GM23248 (cell line): ENCODE results near the gene S100A12. TPM values are rescaled to one million over a fixed set of nuclear protein-coding genes. Genes with fewer than 3 reads are reported as not detected.
A peak's percentile ranks its signal among the peaks of the same experiment; 100 is the strongest.
"Not testable (repeated sequence)": the region's sequence is repeated elsewhere in the genome, so short reads cannot be mapped to it uniquely, and the experiment has no call there.

ENCODE experiments used
- DNase-seq: peaks from one replicate; pipeline ENCODE4 v3.0.0-alpha.2; 2015
- H2AFZ ChIP-seq: fragments of 200-600 bp; sonication (generic); 2 replicates; pipeline ENCODE4 v1.6.1; 2016; ENCODE audit warnings: antibody characterized with exemption
- H3F3A ChIP-seq: fragments of 200-600 bp; sonication (generic); 2 replicates; pipeline ENCODE4 v1.6.1; 2016; ENCODE audit warnings: mild to moderate bottlenecking, antibody characterized with exemption, mixed run types; ENCODE audit not compliant: insufficient read depth
- H3K27ac ChIP-seq: fragments of 200-600 bp; sonication (generic); 2 replicates; pipeline ENCODE4 v1.5.1; 2016; ENCODE audit warnings: mild to moderate bottlenecking
- H3K27me3 ChIP-seq: fragments of 200-600 bp; sonication (generic); replicated peaks from 2 replicates; pipeline ENCODE4 v1.6.1; 2016; ENCODE audit warnings: mild to moderate bottlenecking; ENCODE audit not compliant: insufficient read depth
- H3K36me3 ChIP-seq: fragments of 200-600 bp; sonication (generic); 2 replicates; pipeline ENCODE4 v1.6.1; 2016; ENCODE audit warnings: low read depth, mild to moderate bottlenecking
- H3K4me1 ChIP-seq: fragments of 200-600 bp; sonication (generic); 2 replicates; pipeline ENCODE4 v1.6.1; 2016; ENCODE audit warnings: mild to moderate bottlenecking; ENCODE audit not compliant: insufficient read depth
- H3K4me2 ChIP-seq: fragments of 200-600 bp; sonication (generic); one replicate; pipeline ENCODE4 v1.6.1; 2016; ENCODE audit warnings: mild to moderate bottlenecking; ENCODE audit not compliant: unreplicated experiment
- H3K4me3 ChIP-seq: fragments of 200-600 bp; sonication (generic); 2 replicates; pipeline ENCODE4 v1.5.1; 2016; ENCODE audit warnings: mild to moderate bottlenecking
- H3K79me2 ChIP-seq: fragments of 200-600 bp; sonication (generic); 2 replicates; pipeline ENCODE4 v1.6.1; 2016; ENCODE audit warnings: mild to moderate bottlenecking; ENCODE audit not compliant: insufficient read depth
- H3K9ac ChIP-seq: fragments of 200-600 bp; sonication (generic); 2 replicates; pipeline ENCODE4 v1.6.1; 2016; ENCODE audit warnings: mild to moderate bottlenecking
- H3K9me2 ChIP-seq: fragments of 200-600 bp; sonication (generic); 2 replicates; pipeline ENCODE4 v1.6.1; 2016; ENCODE audit warnings: mixed run types, mild to moderate bottlenecking, moderate library complexity; ENCODE audit not compliant: insufficient read depth
- H3K9me3 ChIP-seq: fragments of 200-600 bp; sonication (generic); one replicate; pipeline ENCODE4 v1.6.1; 2017; ENCODE audit warnings: low read depth
- H4K20me1 ChIP-seq: fragments of 200-600 bp; sonication (generic); 2 replicates; pipeline ENCODE4 v1.6.0; 2016; ENCODE audit not compliant: insufficient read depth
- EZH2 ChIP-seq: fragments of 200-600 bp; sonication (generic); IDR thresholded peaks from 2 replicates; pipeline ENCODE4 v1.6.1; 2018; ENCODE audit warnings: antibody characterized with exemption, mild to moderate bottlenecking; ENCODE audit not compliant: insufficient read depth, poor library complexity, severe bottlenecking
- EZH2phosphoT487 ChIP-seq: fragments of 200-600 bp; sonication (generic); IDR thresholded peaks from 2 replicates; pipeline ENCODE4 v1.6.1; 2018; ENCODE audit warnings: antibody characterized with exemption, moderate library complexity, mild to moderate bottlenecking, low read depth; ENCODE audit not compliant: insufficient read depth
- WGBS, 2 experiments: methylation state at CpG; one replicate each; pipeline ENCODE4 v1.1.6; 2015 to 2017; ENCODE audit warnings: low lambda C conversion rate in 2 of 2, low coverage in 1 of 2; ENCODE audit errors: missing lambda C conversion rate in 2 of 2; 5-methylcytosine and 5-hydroxymethylcytosine counted together
- in situ Hi-C: fragments of 300-500 bp; cut with MboI; formaldehyde crosslinking; loops from 2 replicates; pipeline ENCODE4 v1.15.0; 2020
- polyA plus RNA-seq: library from polyadenylated mRNA; unstranded; fragments of >200 nt; fragmentation: Nextera tagmentation; extraction: Ambion mirVana; gene quantifications from 2 replicates; pipeline ENCODE4 v1.2.1, GENCODE V29; 2016
- total RNA-seq: library from RNA; depleted of rRNA; stranded (reverse); fragments of >200 nt; shearing (Covaris generic); gene quantifications from 2 replicates; pipeline ENCODE4 v1.2.3, GENCODE V29; 2014; rRNA removed

Gene S100A12
- total RNA-seq, result not detected in 2 replicates
- not detected in 2 replicates for polyA plus RNA-seq

DNA sequence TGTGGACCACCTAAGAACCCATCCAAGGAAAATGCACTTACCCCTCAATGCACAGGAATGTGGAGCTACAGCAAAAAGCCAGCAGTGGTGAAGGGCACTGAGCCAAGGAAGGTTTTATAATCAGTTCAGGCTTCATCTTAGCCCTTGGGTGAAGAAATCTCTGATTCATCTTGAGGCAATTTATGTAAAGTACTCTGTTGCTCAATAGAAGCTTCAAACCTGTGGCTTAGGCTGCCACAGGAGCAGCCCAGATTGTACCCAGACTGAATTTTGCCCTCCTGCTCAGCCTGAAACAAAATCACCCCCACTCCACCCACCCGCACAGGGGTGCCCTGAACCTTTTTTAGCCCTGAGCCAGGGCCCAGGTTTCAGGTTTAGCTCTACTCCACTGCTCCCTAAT is at the start of gene S100A12:
Gene S100A12, minus strand, starts transcription at position 111 of the 400 bp plus-strand sequence. CDS start 1,029 bp downstream, outside the sequence.
- H3F3A ChIP-seq, result peaks cover 7% of the 10 kb centered on the region; the same call in 1 of the 2 replicates
- peak; percentile 92 for DNase-seq
- in situ Hi-C loops, result no loop called here
- 23 to 29% methylated on average over 1 of the region's 1 CpG for WGBS, 2 experiments
- H3K4me3 ChIP-seq, result no peak within 1 kb of the TSS
- no peaks in the 10 kb centered on the region for H4K20me1 ChIP-seq
- no peak within 1 kb of the TSS for H3K9ac ChIP-seq
- no peak within 1 kb of the TSS for H2AFZ ChIP-seq
- H3K4me1 ChIP-seq, result peaks cover 11% of the 10 kb centered on the region
- H3K27ac ChIP-seq, result no peak within 1 kb of the TSS
- no peak for TF ChIP-seq EZH2phosphoT487
- TF ChIP-seq EZH2, result no peak
- H3K27me3 ChIP-seq, result peaks cover 23% of the 10 kb centered on the region
- no peaks in the 10 kb centered on the region for H3K9me3 ChIP-seq
- H3K79me2 ChIP-seq, result no peaks in the 10 kb centered on the region
- H3K9me2 ChIP-seq, result no peaks in the 10 kb centered on the region
- no peak within 1 kb of the TSS for H3K4me2 ChIP-seq
- H3K36me3 ChIP-seq, result no peaks in the 10 kb centered on the region

DNA sequence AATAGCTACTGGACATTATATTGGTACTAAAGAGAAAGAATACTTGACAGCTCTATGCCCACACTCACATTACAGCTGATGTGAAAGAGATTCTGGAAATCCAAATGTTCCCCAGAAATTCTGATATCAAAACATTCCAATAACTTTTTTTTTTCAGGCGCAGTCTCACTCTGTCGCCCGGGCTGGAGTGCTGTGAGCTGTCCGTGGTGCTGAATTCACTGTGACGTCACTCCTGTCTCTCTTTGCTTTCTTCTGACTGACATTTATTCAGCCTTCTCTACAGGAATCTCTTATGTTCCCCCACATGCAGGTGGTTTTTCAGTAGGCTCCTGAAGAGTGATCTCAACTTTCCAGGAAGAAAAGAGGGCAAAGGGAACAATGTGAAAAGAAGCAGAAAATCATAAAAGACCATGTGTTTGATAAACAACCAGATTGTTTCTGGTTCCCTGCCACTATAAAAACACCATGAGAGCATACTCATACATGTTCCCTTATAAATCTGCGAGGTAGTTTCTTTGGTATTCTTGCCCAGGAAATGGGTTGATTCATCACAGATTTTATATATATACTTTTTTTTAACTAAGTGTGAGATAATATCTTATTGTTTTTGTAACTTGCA is 47.1 kb upstream of the S100A12 start:
- no peaks in the 10 kb centered on the region for H3K79me2 ChIP-seq
- H3K4me2 ChIP-seq, result no peak overlapping the region
- H3K4me3 ChIP-seq, result no peak overlapping the region
- no peak overlapping the region for H3K27ac ChIP-seq
- no peaks in the 10 kb centered on the region for H3K9me3 ChIP-seq
- WGBS, 2 experiments, result 1 to 6% methylated on average over 6 of the region's 6 CpGs
- peak; percentile 62 for DNase-seq
- H3K9me2 ChIP-seq, result no peaks in the 10 kb centered on the region
- H4K20me1 ChIP-seq, result no peaks in the 10 kb centered on the region
- H2AFZ ChIP-seq, result no peak overlapping the region
- H3K4me1 ChIP-seq, result no peaks in the 10 kb centered on the region
- no peaks in the 10 kb centered on the region for H3F3A ChIP-seq
- TF ChIP-seq EZH2 (no peak), EZH2phosphoT487 (no peak)
- H3K9ac ChIP-seq, result no peak overlapping the region
- H3K36me3 ChIP-seq, result no peaks in the 10 kb centered on the region
- in situ Hi-C loops, result no loop called here
- peaks cover 3% of the 10 kb centered on the region; the same call in 1 of the 2 replicates for H3K27me3 ChIP-seq

- H3K4me3 ChIP-seq, result no peak overlapping the region
- H3K27ac ChIP-seq, result no peak overlapping the region
- no peak overlapping the region for H3K4me2 ChIP-seq
- H2AFZ ChIP-seq, result no peak overlapping the region
- peaks cover 3% of the 10 kb centered on the region; the same call in 1 of the 2 replicates for H3K27me3 ChIP-seq
- no peak overlapping the region for H3K9ac ChIP-seq
- no peaks in the 10 kb centered on the region for H3K36me3 ChIP-seq
- no peaks in the 10 kb centered on the region for H3K9me2 ChIP-seq
- no peaks in the 10 kb centered on the region for H3K9me3 ChIP-seq
- H4K20me1 ChIP-seq, result no peaks in the 10 kb centered on the region
- no peaks in the 10 kb centered on the region for H3F3A ChIP-seq
- no peaks in the 10 kb centered on the region for H3K4me1 ChIP-seq
- TF ChIP-seq EZH2 (no peak), EZH2phosphoT487 (no peak)
- no peak for DNase-seq
- H3K79me2 ChIP-seq, result no peaks in the 10 kb centered on the region
- WGBS, 2 experiments, result 33 to 41% methylated on average over 2 of the region's 2 CpGs
- in situ Hi-C loops, result no loop called here
These were observed 44.9 kb upstream of the S100A12 start for GRCh38 chr1:153420306-153420705.

GRCh38 chr1:153419436-153419793 is 44.0 kb upstream of the S100A12 start:
- H2AFZ ChIP-seq, H3K9me2 ChIP-seq, H3K36me3 ChIP-seq, H3K27me3 ChIP-seq, H3K27ac ChIP-seq, H3K4me1 ChIP-seq, H3F3A ChIP-seq, H3K9me3 ChIP-seq, H3K4me2 ChIP-seq, in situ Hi-C loops, H3K4me3 ChIP-seq, H3K79me2 ChIP-seq, H3K9ac ChIP-seq, H4K20me1 ChIP-seq, DNase-seq: not testable (repeated sequence)
- 11 to 14% methylated on average over 2 of the region's 2 CpGs for WGBS, 2 experiments

DNA sequence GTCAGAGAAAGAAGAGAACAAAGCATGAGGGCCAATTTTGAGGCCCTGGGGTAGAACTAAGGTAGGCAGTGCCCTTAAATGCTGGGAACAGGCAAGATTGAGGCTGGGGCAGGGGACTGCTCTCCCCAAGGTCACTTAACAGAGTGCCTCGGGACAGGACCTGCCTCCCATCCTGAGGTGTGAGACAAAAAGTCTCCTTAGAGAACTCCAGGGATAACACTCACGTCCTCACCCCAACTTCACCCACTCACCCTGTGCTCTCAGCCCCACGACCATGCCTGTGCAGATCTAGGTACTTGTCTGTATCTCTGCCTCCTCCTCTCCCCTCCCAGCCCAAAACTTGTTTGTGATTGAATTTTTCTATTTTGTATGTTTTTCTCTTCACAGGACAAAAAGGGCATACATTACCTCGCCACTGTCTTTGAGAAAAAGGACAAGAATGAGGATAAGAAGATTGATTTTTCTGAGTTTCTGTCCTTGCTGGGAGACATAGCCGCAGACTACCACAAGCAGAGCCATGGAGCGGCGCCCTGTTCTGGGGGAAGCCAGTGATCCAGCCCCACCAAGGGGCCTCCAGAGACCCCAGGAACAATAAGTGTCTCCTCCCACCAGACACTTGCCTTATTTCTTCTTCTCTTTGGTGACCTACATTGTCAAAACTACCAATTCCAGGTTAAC is 43.5 kb upstream of the S100A12 start:
- H3K4me1 ChIP-seq, H3K36me3 ChIP-seq, in situ Hi-C loops, H3K9ac ChIP-seq, H3K4me3 ChIP-seq, H3F3A ChIP-seq, H3K27ac ChIP-seq, H3K27me3 ChIP-seq, H3K9me3 ChIP-seq, H3K79me2 ChIP-seq, H2AFZ ChIP-seq, H4K20me1 ChIP-seq, H3K9me2 ChIP-seq, DNase-seq, H3K4me2 ChIP-seq: not testable (repeated sequence)
- 19 to 23% methylated on average over 7 of the region's 7 CpGs for WGBS, 2 experiments
